Endothelial cell of umbilical vein (primary cell): Measurements from ENCODE around the gene SLC44A5.

ENCODE experiments used
- POLR2A ChIP-seq: IDR thresholded peaks from 2 replicates; pipeline ENCODE4 v1.6.1; 2012; ENCODE audit warnings: low read depth, mild to moderate bottlenecking, control low read depth, low read length
- TF ChIP-seq, protein P1 (sequence below), 2 donors: IDR thresholded peaks; 1 replicate in 1 of 2; 2 replicates in 1 of 2; pipeline ENCODE4 v1.5.1; 2011; ENCODE audit warnings: low read length in 2 of 2, mild to moderate bottlenecking in 2 of 2, moderate library complexity in 2 of 2, control low read depth in 1 of 2, inconsistent platforms in 1 of 2, low read depth in 1 of 2; ENCODE audit not compliant: insufficient read depth in 1 of 2; ENCODE audit errors: extremely low read depth in 1 of 2

DNA sequence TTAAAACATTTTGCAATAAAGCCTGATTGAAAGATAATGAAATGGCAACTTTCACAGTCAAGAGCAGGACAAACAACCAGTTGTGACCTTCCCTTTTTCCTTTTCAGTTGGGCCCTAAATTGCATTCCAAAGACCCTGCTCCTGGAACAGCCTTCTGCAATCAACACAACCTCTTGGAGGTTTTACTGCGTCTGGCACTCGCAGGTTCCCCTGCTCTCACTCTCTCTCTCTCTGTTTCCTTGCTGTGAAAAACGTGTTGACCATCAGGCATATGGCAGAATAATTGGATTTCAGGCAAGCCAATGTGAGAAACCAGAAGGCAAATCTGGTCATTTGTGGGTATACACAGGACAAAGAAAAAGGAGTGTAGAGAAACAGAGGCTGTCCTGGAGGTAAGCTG lies 23.2 kb downstream of the SLC44A5 start:
- TF ChIP-seq, protein P1, sequence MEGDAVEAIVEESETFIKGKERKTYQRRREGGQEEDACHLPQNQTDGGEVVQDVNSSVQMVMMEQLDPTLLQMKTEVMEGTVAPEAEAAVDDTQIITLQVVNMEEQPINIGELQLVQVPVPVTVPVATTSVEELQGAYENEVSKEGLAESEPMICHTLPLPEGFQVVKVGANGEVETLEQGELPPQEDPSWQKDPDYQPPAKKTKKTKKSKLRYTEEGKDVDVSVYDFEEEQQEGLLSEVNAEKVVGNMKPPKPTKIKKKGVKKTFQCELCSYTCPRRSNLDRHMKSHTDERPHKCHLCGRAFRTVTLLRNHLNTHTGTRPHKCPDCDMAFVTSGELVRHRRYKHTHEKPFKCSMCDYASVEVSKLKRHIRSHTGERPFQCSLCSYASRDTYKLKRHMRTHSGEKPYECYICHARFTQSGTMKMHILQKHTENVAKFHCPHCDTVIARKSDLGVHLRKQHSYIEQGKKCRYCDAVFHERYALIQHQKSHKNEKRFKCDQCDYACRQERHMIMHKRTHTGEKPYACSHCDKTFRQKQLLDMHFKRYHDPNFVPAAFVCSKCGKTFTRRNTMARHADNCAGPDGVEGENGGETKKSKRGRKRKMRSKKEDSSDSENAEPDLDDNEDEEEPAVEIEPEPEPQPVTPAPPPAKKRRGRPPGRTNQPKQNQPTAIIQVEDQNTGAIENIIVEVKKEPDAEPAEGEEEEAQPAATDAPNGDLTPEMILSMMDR (IDR thresholded peaks at IDR 0.05; ENCODE audit: extremely low read depth in 1 of 2, insufficient read depth in 1 of 2, low read depth in 1 of 2, low read length in 2 of 2), result no peak
- TF ChIP-seq POLR2A, result no peak
